B cell (primary cell): ENCODE data around the gene RAD51B.

Experiments
- CTCF ChIP-seq: fragments of 200-600 bp; IDR thresholded peaks from one replicate; pipeline ENCODE4 v1.8.0; 2022; ENCODE audit warnings: antibody characterized with exemption, mild to moderate bottlenecking
- EZH2 ChIP-seq: IDR thresholded peaks from 2 replicates; pipeline ENCODE4 v1.6.1; 2012; ENCODE audit warnings: borderline replicate concordance, low read depth, mild to moderate bottlenecking, moderate library complexity, low read length; ENCODE audit not compliant: insufficient read depth, poor library complexity, severe bottlenecking

GRCh38 chr14:68487805-68488590 lies 668.4 kb downstream of the RAD51B start:
- no peak for TF ChIP-seq EZH2
- no peak for TF ChIP-seq CTCF
